Stimulated activated CD8-positive, alpha-beta memory T cell treated with anti-CD3 and anti-CD28 coated beads, Interleukin-12 subunit alpha, Interleukin-12 subunit beta, amount 100 ng/mL, for 4 hours (primary cell): ENCODE data around the gene BOD1L1.

Source experiments
- DNase-seq: peaks from one replicate; pipeline ENCODE4 v3.0.0-alpha.2; 2020; ENCODE audit warnings: low read depth

The BOD1L1 gene

GRCh38 chr4:13627606-13628311 lies at the start of gene BOD1L1:
TSS of gene BOD1L1 (minus strand) at chr4:13627725. CDS start at chr4:13627587, 138 bp downstream.
- DNase-seq, result peak; percentile 69

DNA sequence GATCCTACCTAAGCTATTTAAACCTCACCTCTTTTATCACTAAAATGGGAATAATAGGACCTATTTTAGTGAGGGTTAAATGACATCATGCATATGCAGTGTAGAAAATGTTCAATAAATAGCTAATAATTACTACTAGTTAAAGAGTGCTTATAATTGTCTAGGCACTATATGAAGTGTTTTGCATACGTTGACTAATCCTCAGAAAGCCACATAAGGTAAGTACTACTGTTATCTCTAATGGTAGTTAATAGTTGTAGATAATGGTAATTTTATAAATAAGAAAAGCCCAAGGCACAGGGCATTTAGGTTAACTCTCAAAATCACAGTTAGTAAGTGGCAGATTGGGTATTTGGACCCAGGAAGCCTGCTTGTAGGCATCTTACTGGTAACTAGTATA lies 47.4 kb upstream of the BOD1L1 start:
- DNase-seq, result no peak

GRCh38 chr4:13673167-13673566 lies 45.6 kb upstream of the BOD1L1 start:
- no peak for DNase-seq

GRCh38 chr4:13670456-13671160 lies 43.1 kb upstream of the BOD1L1 start:
- DNase-seq, result no peak

GRCh38 chr4:13665701-13666660 lies 38.5 kb upstream of the BOD1L1 start:
- no peak for DNase-seq

GRCh38 chr4:13659341-13660070 lies 32.0 kb upstream of the BOD1L1 start:
- DNase-seq, result no peak

GRCh38 chr4:13656569-13657405 lies 29.3 kb upstream of the BOD1L1 start:
- peak; percentile 39 for DNase-seq

DNA sequence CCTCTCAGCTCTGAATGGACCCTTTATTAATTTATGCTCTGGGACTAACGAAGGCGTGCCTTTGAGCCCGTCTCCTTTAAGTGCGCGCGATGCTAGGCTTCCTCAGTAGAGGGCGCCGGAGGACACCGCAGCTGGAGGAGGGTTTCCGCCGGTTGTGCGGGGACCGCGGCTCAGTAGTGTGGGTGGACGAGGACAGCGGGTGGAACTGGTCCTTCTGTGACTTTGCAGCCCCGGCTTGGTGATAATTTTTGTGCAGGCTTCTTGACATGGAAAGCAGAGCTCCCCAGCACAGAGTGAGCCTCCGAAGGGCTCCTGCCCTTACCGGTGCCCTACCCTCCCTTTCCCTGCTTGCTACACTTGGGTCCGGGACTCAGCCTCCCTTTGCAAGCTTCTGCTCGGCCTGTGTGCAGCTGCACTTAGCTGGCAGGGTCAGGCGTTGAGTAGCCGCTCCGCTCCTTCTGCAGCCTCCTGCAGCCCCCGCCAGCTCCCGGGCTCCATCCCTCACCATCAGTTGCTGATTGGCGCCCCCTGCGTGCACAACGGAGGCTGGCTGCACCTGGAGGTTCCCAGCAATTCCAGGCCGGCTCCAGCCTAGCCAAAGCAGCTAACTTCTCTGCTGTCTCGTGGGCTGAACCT lies 26.8 kb upstream of the BOD1L1 start:
- peak; percentile 55 for DNase-seq

- DNase-seq, result no peak
Measured at GRCh38 chr4:13653766-13654161, 26.2 kb upstream of the BOD1L1 start.

- DNase-seq, result no peak
Measured at GRCh38 chr4:13647031-13647430, 19.5 kb upstream of the BOD1L1 start.

DNA sequence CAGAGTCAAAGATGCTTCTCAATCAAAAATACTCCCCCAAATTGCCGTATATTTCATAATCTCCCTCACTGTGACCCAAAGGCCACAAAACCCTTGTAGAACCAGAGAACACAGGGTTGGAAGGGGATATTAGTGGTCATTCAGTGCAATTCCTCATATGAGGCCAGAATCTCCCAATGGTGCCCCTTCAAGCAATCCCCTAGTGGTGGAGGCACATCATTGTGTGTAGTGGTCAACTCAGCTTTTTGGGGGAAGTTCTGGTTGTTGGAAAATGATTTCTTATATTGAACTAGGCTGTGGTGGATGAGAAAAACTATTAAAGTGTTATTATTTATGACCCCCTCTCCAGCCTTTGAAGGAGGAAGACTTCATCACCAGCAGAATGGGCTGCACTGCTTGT lies 17.6 kb upstream of the BOD1L1 start:
- no peak for DNase-seq

- DNase-seq, result no peak
Measured at GRCh38 chr4:13642170-13642950, 14.8 kb upstream of the BOD1L1 start.

DNA sequence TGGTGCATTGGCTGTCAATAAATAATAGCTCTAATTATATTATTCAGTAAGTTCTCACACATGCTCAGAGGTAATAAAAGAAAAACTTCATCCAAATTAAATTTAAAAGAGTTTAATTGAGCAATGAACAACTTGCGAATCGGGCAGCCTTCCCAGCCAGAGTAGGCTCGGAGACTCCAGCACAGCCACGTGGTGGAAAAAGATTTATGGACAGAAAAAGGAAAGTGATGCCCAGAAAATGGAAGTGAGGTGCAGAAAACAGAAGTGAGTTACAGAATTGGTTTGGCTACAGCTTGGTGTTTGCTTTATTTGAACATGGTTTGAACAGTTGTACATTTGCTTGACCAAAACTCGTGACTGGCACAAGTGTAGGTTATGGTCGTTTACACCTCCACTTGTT lies 13.6 kb upstream of the BOD1L1 start:
- no peak for DNase-seq

DNA sequence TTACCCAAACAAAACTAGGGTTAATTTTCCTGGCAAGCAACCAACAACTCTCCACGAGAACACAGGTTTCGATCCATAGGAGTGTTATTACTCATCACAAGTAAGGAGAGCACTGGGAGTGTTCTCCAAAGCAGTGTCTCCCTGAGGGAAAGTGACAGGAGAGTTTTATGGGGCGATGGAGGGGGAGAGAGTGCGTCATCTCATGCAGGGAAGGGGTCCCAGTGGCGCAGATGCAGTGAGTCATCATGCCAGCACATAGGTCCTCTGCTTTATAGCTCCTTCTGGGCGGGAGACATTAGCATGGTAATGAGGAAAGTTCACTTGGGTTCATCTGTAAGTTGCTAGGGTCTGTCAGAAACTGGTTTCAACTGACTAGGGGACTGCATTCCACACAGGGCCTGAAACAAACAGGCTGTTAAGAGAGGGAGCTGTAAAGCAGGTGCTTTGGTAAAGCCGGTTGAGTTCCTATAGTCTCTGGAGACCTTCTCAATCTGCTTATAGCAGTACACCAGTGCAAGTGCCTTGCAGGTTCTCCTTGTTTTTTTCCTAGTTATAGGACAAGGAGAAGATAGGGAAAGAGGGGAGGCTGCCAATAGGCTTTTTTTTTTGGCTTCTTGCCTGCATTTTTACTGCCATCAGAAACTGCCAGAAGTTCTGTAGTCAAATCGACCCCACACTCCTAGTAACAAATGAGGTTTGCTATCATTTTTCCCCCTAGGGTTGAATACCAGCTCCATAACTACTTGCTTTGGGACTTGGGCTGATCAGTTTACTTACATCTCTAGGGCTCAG lies 12.8 kb upstream of the BOD1L1 start:
- no peak for DNase-seq

GRCh38 chr4:13635286-13635799 lies 7.8 kb upstream of the BOD1L1 start:
- no peak for DNase-seq

DNA sequence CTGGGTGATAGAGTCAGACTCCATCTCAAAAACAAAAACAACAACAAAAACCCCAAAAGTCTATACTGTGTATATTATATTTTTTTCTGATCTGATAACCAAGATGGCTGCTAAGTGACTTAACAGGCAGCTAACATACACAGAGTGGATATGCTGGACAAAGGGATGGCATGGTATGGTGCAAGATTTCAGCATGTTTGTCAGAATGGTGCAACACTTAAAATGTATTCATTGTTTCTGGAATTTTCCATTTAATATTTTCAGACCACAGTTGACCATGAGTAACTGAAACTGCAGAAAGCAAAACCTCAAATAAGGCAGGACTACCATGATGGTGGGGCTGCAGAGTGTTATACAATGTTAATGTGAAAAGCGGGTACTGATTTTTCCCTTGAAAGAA lies 6.1 kb upstream of the BOD1L1 start:
- no peak for DNase-seq

DNA sequence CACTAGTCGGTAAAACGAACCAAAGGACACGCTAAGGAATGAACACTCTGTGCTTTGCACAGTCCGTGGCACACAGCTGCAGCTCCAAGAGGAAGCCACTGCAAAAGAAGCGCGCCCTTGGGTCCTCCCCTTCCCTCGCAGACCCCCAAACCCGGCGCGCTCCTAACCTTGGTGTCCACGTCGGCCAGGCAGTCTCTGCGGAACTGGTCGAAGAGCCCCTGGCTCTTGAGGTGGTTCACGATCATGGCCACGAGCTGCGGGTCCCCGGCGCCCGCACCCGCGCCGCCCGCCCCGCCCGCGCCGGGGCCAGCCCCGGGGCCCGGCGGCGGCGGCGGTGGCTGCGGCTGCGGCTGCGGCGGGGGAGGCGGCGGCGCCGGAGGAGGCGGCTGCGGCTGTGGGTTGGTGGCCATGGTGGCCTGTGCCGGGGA lies 333 bp downstream of the BOD1L1 start:
- DNase-seq, result no peak

DNA sequence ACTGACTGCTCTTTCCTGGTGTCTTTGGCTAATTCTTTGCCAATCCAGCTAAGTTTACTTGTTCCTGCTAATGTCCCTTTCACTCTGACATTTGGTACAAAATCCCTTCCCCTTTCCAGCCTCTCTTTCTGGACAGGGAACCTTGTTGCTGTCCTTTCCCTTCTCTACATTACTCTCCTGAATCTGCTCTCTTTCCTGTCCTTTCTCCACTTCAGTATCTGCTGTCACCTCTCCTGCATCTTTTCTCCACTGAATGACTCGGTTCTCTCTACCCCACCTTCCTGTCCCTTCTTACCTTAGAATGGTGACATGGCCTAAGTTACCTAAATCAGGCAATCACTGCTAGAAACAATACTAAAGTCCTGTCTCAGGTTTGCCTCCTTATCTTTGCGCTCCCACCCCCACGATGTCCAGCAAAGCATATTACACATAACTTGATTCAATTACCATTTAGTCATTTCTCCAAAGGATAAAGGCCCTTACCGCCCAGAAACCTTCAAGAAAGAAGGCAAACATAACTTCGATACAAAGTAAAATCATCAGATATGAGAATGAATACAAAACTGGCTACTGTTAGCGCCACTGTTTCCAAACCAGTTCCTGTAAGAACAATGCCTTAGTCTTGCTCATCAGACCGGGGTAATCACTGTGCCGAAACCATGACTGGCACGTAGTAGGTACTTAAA lies 890 bp downstream of the BOD1L1 start:
- DNase-seq, result no peak
